PFSK-1 (cell line): ENCODE results near the gene TLE2.

Experiments
- FOXP2 ChIP-seq: optimal IDR thresholded peaks from 2 replicates; pipeline ENCODE3; 2011; ENCODE audit warnings: borderline replicate concordance, control low read depth, inconsistent platforms; ENCODE audit not compliant: insufficient read depth; ENCODE audit errors: extremely low read length, extremely low read depth
- POLR2AphosphoS5 ChIP-seq: IDR thresholded peaks from 2 replicates; pipeline ENCODE4 v1.6.1; 2012; ENCODE audit warnings: low read depth, mild to moderate bottlenecking, control low read depth, low read length, moderate library complexity
- SIN3A ChIP-seq: IDR thresholded peaks from 2 replicates; pipeline ENCODE4 v1.6.1; 2012; ENCODE audit warnings: mild to moderate bottlenecking, low read length, moderate library complexity, borderline replicate concordance; ENCODE audit not compliant: insufficient read depth
- TAF1 ChIP-seq: IDR thresholded peaks from 2 replicates; pipeline ENCODE4 v1.6.1; 2012; ENCODE audit warnings: low read length, control low read depth, borderline replicate concordance; ENCODE audit not compliant: insufficient read depth
- TF ChIP-seq, protein P1 (sequence below), 2 experiments: IDR thresholded peaks; 2 replicates each; pipeline versions ENCODE4 v1.6.1 to v1.8.0; 2011 to 2012; ENCODE audit warnings: low read depth in 2 of 2, low read length in 2 of 2, control low read depth in 1 of 2, inconsistent platforms in 1 of 2, mild to moderate bottlenecking in 1 of 2, moderate library complexity in 1 of 2; ENCODE audit not compliant: insufficient read depth in 1 of 2

The TLE2 gene

DNA sequence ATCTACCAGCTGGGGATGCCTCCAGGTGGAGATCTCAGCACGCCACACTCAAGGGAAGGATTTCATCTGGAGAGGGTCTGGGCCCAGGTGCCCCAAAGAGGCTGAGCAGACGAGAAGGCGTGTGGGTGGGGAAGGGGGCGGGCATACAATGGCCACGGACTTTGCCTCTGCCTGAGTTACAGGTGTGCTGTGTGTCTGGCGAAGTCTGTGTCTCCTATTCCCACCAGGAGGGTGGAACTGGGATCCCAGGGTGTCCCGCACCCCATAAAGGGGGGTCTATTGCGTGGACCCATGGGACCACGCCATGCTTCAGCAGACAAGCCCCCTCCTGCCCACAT is 3.6 kb downstream of the TLE2 start:
- TF ChIP-seq TAF1, result no peak
- no peak for TF ChIP-seq FOXP2
- no peak for TF ChIP-seq SIN3A
- TF ChIP-seq, protein P1, sequence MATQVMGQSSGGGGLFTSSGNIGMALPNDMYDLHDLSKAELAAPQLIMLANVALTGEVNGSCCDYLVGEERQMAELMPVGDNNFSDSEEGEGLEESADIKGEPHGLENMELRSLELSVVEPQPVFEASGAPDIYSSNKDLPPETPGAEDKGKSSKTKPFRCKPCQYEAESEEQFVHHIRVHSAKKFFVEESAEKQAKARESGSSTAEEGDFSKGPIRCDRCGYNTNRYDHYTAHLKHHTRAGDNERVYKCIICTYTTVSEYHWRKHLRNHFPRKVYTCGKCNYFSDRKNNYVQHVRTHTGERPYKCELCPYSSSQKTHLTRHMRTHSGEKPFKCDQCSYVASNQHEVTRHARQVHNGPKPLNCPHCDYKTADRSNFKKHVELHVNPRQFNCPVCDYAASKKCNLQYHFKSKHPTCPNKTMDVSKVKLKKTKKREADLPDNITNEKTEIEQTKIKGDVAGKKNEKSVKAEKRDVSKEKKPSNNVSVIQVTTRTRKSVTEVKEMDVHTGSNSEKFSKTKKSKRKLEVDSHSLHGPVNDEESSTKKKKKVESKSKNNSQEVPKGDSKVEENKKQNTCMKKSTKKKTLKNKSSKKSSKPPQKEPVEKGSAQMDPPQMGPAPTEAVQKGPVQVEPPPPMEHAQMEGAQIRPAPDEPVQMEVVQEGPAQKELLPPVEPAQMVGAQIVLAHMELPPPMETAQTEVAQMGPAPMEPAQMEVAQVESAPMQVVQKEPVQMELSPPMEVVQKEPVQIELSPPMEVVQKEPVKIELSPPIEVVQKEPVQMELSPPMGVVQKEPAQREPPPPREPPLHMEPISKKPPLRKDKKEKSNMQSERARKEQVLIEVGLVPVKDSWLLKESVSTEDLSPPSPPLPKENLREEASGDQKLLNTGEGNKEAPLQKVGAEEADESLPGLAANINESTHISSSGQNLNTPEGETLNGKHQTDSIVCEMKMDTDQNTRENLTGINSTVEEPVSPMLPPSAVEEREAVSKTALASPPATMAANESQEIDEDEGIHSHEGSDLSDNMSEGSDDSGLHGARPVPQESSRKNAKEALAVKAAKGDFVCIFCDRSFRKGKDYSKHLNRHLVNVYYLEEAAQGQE (IDR thresholded peaks at IDR 0.05; ENCODE audit: insufficient read depth in 1 of 2, low read depth in 2 of 2, low read length in 2 of 2), result no peak
- TF ChIP-seq POLR2AphosphoS5, result no peak

DNA sequence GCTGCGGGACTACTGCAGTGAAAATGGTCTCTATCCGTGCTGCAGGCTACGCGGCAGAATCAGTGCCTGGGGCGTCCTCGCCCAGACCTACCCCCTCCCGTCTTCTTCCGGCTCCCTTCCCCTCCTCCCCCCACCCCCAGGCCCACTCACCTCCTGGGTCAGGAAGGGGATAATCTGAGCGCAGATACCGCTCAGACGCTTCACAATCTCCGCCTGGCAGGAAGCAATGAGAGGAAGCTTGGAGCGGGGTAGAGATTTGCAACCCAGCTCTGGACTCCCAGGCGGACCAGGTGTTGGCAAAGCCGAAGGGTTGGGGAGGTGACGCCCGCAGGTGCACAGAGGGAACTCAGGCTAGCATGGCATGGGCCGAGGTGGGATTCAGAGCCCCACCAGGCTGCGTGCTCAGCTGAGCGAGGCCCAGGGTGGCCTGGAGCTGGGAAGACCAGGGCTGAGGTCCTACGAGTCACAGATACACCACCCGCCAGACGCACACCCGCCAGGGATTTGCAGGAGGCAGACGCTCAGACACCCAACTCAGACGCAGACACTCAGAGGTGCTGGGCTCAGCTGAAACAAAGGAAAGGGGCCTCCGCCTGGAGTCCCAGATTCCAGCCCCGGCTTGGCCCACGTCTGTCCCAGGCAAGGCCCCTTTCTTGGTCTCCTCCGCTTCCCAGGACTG is 4.1 kb downstream of the TLE2 start:
- TF ChIP-seq, protein P1 (IDR thresholded peaks at IDR 0.05; ENCODE audit: insufficient read depth in 1 of 2, low read depth in 2 of 2, low read length in 2 of 2), result no peak
- no peak for TF ChIP-seq SIN3A
- no peak for TF ChIP-seq TAF1
- TF ChIP-seq FOXP2, result no peak
- TF ChIP-seq POLR2AphosphoS5, result no peak

DNA sequence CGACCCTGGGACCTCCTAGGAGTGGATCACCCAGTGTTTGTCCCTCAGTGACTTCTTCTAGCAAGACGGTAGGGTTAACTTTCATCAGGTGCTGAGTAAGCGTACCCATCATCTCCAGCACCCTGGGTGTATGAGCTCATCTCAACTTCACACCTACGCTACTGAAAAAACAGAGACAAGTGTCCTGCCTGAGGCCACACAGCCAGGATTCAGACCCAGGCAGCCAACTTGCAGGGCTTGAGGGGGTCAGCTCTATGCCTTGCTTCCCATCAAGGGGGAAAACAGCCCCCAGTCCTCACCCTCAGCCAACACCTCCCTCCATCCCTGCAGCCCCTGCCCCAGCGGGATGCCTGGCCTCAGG is 4.6 kb downstream of the TLE2 start:
- TF ChIP-seq, protein P1 (IDR thresholded peaks at IDR 0.05; ENCODE audit: insufficient read depth in 1 of 2, low read depth in 2 of 2, low read length in 2 of 2), result no peak

DNA sequence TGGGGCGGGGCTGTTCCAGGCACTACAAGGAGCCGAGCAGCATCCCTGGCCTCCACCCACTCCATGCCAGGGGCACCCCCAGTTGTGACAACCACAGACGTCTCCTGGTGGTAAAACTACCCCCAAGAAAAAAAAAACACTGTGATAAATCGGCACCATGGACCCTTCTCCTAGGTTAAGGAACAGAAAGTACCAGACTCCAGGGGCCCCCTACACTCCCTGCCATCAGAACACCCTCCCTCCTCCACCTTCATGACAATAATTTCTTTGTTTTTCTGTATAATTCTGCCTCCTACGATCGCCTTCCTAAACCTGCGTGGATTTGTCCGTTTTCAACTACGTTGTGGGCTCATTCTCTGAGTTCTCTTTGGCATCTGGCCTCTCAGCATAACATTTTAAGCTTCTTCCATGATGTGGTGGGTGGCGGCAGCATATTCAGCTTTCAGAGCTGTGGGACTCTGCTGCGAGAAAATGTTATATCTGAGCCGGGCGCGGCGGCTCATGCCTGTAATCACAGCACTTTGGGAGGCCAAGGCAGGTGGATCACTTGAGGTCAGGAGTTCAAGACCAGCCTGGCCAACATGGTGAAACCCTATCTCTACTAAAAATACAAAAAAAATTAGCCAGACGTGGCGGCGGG is 8.6 kb downstream of the TLE2 start:
- TF ChIP-seq, protein P1 (IDR thresholded peaks at IDR 0.05; ENCODE audit: insufficient read depth in 1 of 2, low read depth in 2 of 2, low read length in 2 of 2), result no peak
- no peak for TF ChIP-seq TAF1
- TF ChIP-seq FOXP2, result no peak
- no peak for TF ChIP-seq SIN3A
- no peak for TF ChIP-seq POLR2AphosphoS5
